ENCODE data around the gene GPR158. TPM values are rescaled to one million over a fixed set of nuclear protein-coding genes. Genes with fewer than 3 reads are reported as not detected.

Gene GPR158
- total RNA-seq, 4 donors from 2014 or later, result 0.16 to 1.1 (median 0.17) TPM; not detected in 1

GRCh38 chr10:25384618-25385017, 209.8 kb downstream of the GPR158 start:
- no peak for TF ChIP-seq CTCF (IDR thresholded peaks at IDR 0.05; ENCODE audit: low read depth)

- no peak for TF ChIP-seq CTCF (IDR thresholded peaks at IDR 0.05; ENCODE audit: low read depth)
Measured at GRCh38 chr10:25388188-25388861, 213.5 kb downstream of the GPR158 start.

GRCh38 chr10:25388862-25389206, 214.0 kb downstream of the GPR158 start:
- TF ChIP-seq CTCF (IDR thresholded peaks at IDR 0.05; ENCODE audit: low read depth), result no peak

- no peak for TF ChIP-seq CTCF (IDR thresholded peaks at IDR 0.05; ENCODE audit: low read depth)
Measured at GRCh38 chr10:25390733-25391132, 215.9 kb downstream of the GPR158 start.

- TF ChIP-seq CTCF (IDR thresholded peaks at IDR 0.05; ENCODE audit: low read depth), result no peak
Measured at GRCh38 chr10:25392132-25392531, 217.3 kb downstream of the GPR158 start.

- no peak for TF ChIP-seq CTCF (IDR thresholded peaks at IDR 0.05; ENCODE audit: low read depth)
Measured at GRCh38 chr10:25393621-25394020, 218.8 kb downstream of the GPR158 start.

GRCh38 chr10:25398680-25399079, 223.9 kb downstream of the GPR158 start:
- no peak for TF ChIP-seq CTCF (IDR thresholded peaks at IDR 0.05; ENCODE audit: low read depth)
